Epithelial cell of proximal tubule (primary cell): Measurements from ENCODE around the gene CD96. TPM values are rescaled to one million over a fixed set of nuclear protein-coding genes. Genes with fewer than 3 reads are reported as not detected.

Experiments used
- DNase-seq: peaks from one replicate; pipeline ENCODE4 v3.0.0-alpha.2; 2011; ENCODE audit warnings: low read depth
- H3K4me3 ChIP-seq: 2 replicates; pipeline ENCODE4 v1.5.1; 2011; ENCODE audit warnings: low read depth, mild to moderate bottlenecking, low read length
- total RNA-seq: library from RNA; depleted of rRNA; stranded (reverse); fragments of >200 nt; gene quantifications from 2 replicates; pipeline ENCODE4 v1.2.3, GENCODE V29; 2015
- TF ChIP-seq, protein P1 (sequence below): conservative IDR thresholded peaks from 2 replicates; pipeline ENCODE4 v1.5.1; 2012; ENCODE audit warnings: low read depth, mild to moderate bottlenecking, low read length

Gene CD96
- total RNA-seq, 1 donor from 2014 or later, result not detected

DNA sequence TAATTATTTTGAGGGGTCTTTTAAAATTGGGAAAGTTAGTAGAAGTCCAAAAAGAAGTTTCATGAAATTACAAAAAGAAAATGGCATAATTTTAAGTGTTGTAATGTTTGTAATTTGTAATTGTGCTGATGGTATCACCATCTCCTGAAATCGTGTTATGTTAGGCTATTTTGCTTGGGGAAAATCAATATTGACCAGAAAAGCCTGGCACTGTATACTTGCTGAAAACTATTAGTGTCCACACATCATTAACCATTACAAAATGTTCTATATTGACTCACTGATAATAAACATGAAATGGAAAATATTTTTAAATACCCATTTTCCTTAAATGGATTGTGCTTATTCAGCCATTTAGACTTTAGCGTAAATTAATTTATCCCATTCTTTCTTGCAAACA is 93.4 kb downstream of the CD96 start:
- TF ChIP-seq, protein P1, sequence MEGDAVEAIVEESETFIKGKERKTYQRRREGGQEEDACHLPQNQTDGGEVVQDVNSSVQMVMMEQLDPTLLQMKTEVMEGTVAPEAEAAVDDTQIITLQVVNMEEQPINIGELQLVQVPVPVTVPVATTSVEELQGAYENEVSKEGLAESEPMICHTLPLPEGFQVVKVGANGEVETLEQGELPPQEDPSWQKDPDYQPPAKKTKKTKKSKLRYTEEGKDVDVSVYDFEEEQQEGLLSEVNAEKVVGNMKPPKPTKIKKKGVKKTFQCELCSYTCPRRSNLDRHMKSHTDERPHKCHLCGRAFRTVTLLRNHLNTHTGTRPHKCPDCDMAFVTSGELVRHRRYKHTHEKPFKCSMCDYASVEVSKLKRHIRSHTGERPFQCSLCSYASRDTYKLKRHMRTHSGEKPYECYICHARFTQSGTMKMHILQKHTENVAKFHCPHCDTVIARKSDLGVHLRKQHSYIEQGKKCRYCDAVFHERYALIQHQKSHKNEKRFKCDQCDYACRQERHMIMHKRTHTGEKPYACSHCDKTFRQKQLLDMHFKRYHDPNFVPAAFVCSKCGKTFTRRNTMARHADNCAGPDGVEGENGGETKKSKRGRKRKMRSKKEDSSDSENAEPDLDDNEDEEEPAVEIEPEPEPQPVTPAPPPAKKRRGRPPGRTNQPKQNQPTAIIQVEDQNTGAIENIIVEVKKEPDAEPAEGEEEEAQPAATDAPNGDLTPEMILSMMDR, result no peak
- H3K4me3 ChIP-seq, result no peak overlapping the region
- DNase-seq, result no peak

DNA sequence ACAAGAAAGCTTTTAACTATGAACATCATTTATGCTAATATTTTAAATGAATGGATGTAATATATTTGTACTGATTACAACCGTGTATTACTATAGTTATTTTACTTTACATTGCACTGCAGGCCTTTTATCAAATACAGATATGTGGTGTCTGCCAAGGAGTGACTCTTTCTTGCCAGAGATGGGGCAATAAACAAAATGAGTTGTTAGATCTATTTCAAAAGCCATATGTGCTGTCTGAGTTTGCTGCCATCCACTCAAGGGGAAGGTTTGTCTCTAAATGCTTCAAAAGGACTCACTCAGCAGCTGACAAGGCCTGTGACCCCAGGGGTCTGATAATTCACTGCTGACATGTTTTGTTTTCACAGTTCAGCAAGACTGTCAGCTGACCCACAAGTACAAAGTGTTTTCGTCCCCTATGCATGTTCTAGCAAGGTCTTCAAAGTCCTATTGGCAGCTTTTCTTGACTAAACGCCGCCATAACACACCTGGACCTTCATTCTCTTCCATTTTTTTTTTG is 94.4 kb downstream of the CD96 start:
- DNase-seq, result no peak
- H3K4me3 ChIP-seq, result no peak overlapping the region
- TF ChIP-seq, protein P1, result no peak

DNA sequence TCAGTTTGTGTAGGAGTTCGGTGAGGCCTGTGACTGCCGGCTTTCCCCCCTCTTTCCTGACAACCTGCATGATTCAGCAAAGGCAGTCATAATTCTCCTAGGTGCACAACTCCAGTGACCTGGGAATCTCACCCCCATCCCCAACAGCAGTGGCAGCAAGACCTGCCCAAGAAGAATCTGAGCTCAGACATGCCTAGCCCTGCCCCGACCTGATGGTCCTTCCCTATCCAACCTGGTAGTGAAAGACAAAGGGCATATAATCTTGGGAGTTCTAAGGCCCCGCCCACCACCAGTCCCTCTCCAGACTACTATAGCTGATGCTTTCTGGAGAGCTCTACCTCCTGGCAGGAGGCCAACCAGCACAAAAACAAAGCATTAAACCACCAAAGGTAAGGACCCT is 97.3 kb downstream of the CD96 start:
- H3K4me3 ChIP-seq, result no peak overlapping the region
- TF ChIP-seq, protein P1, result no peak
- DNase-seq, result no peak

DNA sequence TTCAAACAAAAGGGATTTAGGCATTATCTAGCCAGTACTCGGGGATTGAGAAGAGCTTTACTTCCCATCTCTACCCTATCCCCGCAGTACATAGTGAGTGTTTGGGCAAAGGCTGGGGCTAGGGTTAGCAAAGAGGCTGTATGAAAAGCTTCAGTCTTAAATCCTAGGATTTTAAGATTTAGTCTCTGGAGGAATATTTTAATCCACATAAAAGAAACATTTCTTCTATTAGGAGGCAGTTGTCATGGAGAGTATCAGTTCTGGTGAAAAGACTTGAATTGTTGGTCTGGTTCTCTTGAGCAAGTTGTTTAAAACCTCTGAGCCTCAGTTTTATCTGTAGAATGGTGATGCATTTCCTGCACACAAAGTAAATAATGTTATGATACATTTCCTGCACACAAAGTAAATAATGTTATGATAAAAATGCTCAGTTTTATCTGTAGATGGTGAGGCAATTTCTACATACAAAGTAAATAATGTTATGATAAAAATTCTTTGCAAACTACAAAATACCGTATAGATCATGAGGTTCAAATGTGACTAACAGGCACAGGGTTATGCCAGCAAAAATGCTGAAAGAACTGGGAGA is 107.1 kb downstream of the CD96 start:
- DNase-seq, result no peak
- TF ChIP-seq, protein P1, result no peak
- no peak overlapping the region for H3K4me3 ChIP-seq

DNA sequence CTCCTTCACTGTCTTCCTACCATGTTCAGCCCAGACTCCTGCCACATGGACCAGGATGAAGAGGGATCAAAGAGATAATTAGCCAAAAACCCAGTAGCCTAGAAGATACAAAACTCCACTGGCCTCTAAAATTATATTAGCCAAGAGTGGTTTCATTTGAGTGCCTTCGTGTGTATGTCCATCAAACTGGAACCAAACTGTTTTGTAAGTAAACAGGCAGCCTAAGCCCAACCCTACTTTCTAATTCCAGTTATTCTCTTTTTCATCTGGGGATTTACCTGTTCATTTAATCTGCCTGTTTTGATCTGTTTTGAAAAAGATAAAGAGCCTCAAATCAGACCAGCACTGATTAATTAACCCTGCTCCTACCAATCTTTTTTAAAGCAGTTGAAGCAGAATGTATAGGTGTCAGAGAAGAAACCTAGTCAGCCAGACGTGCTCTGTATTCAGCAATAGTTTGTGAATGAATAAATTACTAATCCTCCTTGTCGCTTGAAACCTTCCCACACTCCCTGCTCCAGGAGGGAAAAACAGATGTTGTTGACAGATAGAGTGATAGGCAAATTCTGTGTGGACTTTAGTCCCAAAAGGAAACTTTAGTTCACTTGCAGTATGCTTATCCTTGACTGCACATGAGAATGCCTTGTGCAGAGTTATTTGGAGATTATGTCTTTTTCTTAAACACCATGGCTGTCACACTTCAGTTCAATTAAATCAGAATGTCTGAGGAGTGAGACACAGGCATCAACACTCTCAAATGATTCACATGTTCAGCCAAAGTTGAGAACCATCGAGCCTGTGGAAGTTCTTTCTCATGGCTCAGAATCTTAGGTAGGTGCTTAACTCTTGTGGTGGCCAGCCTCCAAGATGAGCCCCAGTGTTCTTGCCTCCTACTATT is 108.6 kb downstream of the CD96 start:
- no peak overlapping the region for H3K4me3 ChIP-seq
- peak; percentile 59 for DNase-seq
- TF ChIP-seq, protein P1, result no peak

DNA sequence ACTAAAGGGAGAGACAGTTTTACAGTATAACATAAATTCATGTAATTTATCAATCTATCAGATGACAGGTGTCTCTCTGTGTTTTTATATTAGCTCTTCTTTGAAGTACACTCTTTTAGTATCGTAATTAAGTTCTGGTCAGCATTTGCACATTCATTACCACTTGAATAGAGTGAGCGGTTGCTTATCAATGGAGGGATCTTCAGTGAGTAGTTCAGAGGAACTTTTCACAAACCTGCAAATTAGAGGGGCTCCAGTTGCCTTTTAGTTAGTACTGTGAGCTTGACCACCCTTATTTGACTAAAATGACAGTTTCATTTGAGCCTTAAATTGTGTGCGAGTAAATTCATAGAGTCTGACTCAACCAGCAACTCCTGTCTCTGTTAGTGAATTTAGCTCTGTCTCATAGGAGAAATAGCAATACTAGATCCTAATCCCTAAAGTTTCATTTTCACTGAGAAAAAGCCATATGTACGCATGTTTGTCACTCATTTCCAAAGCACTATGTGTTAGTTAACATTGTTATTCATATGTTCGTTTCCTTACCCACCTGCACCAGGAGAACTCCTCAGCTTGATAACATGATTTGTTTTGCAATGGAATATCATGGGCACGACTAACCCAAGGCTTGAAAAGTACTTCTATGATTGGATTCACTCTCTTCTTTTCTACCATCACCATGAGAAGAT is 110.6 kb downstream of the CD96 start:
- TF ChIP-seq, protein P1, result no peak
- no peak overlapping the region for H3K4me3 ChIP-seq
- no peak for DNase-seq
